DOHH2 (cell line): ENCODE measurements around the gene MDFI.

Experiments used
- H3F3A ChIP-seq: fragments of 200-600 bp; sonication (generic), shearing (Covaris generic); 2 replicates; pipeline ENCODE4 v1.6.0; 2016; ENCODE audit warnings: antibody characterized with exemption, mild to moderate bottlenecking; ENCODE audit not compliant: control insufficient read depth, insufficient read depth
- H3K27ac ChIP-seq: fragments of 200-600 bp; sonication (generic); 2 replicates; pipeline ENCODE4 v1.5.1; 2014; ENCODE audit warnings: low read depth, mild to moderate bottlenecking, low read length, moderate library complexity
- H3K27me3 ChIP-seq: fragments of 200-600 bp; sonication (generic); 2 replicates; pipeline ENCODE4 v1.6.1; 2014; ENCODE audit warnings: mild to moderate bottlenecking, low read length, mixed read lengths; ENCODE audit not compliant: control insufficient read depth
- H3K36me3 ChIP-seq: fragments of 200-600 bp; sonication (generic); 2 replicates; pipeline ENCODE4 v1.6.1; 2014; ENCODE audit warnings: mild to moderate bottlenecking, low read length, moderate library complexity, mixed read lengths; ENCODE audit not compliant: control insufficient read depth
- H3K4me1 ChIP-seq: fragments of 200-600 bp; sonication (generic); 2 replicates; pipeline ENCODE4 v1.6.1; 2014; ENCODE audit warnings: mild to moderate bottlenecking, low read length, mixed read lengths; ENCODE audit not compliant: control insufficient read depth
- H3K4me2 ChIP-seq: fragments of 200-600 bp; sonication (generic); 2 replicates; pipeline ENCODE4 v1.6.0; 2014; ENCODE audit warnings: mild to moderate bottlenecking, low read length, moderate library complexity
- H3K4me3 ChIP-seq: fragments of 200-600 bp; sonication (generic); 2 replicates; pipeline ENCODE4 v1.5.1; 2014; ENCODE audit warnings: mild to moderate bottlenecking, low read length, mixed read lengths
- H3K79me2 ChIP-seq: fragments of 200-600 bp; sonication (generic); 2 replicates; pipeline ENCODE4 v1.6.1; 2014; ENCODE audit warnings: mild to moderate bottlenecking, low read length, mixed read lengths; ENCODE audit not compliant: control insufficient read depth
- H3K9me2 ChIP-seq: fragments of 200-600 bp; sonication (generic); replicated peaks from 2 replicates; pipeline ENCODE4 v1.6.1; 2014; ENCODE audit warnings: mild to moderate bottlenecking, low read length, mixed read lengths; ENCODE audit not compliant: control insufficient read depth
- H3K9me3 ChIP-seq: fragments of 200-600 bp; sonication (generic); 2 replicates; pipeline ENCODE4 v1.6.1; 2014; ENCODE audit warnings: antibody characterized with exemption, low read length, mixed read lengths; ENCODE audit not compliant: control insufficient read depth, insufficient read depth
- H4K20me1 ChIP-seq: fragments of 200-600 bp; sonication (generic); 2 replicates; pipeline ENCODE4 v1.6.0; 2014; ENCODE audit warnings: low read depth, mild to moderate bottlenecking, antibody characterized with exemption, low read length, moderate library complexity; ENCODE audit not compliant: control insufficient read depth, insufficient read depth
- EZH2phosphoT487 ChIP-seq: fragments of 200-600 bp; sonication (generic); IDR thresholded peaks from 2 replicates; pipeline ENCODE4 v1.6.1; 2017; ENCODE audit warnings: borderline replicate concordance, mild to moderate bottlenecking, antibody characterized with exemption, low read length, moderate library complexity, mixed read lengths
- TF ChIP-seq, protein P1 (sequence below): fragments of 200-600 bp; sonication (generic); IDR thresholded peaks from one replicate; pipeline ENCODE4 v1.5.1; 2014; ENCODE audit warnings: antibody characterized with exemption, mild to moderate bottlenecking, low read depth, low read length; ENCODE audit not compliant: poor library complexity, severe bottlenecking

Gene MDFI

DNA sequence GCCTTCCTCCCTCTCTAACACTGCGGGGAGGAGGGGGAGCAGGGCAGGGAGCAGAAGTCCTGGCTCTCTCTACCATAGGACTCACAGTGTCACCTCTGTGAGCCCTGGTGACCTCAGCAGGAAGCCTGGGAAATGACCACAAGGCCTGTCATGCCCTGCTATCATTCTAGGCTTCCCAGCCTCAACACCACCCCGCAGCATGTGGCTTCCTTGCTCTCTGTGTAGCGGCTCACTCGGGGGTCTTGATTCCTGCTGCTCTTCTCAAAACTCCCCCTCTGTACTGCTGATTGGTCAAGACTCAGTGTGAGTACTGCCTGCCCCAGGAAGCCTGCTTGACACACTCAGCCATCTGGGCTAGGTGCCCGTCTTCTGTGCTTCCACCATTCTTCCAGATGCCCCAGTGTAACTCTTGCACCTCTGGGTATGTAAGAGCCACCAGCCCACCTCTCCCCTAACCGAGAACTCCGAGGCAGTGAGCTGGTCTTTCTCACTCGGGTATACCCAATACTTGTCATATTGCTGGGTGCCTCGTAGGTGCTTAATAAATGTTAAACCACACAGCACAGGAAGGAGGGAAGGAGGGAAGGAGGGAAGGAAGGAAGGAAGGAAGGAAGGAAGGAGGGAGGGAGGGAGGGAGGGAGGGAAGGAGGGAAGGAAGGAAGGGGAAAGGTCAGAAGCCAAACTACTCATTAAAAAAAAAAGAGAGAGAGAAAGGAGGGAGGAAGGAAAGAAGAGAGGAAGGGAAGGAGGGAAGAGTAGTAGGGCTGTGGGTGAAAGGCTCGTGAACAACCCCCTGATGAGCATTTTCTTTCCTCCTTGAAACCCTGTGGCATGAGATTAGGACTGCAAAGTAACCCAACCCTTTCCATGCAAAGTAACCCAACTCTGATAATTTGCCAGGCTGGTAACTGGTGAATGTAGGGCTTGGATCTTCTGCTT is 5.0 kb downstream of the MDFI start:
- no peaks in the 10 kb centered on the region for H4K20me1 ChIP-seq
- no peaks in the 10 kb centered on the region for H3K9me3 ChIP-seq
- peaks cover 32% of the 10 kb centered on the region for H3K27me3 ChIP-seq
- no peaks in the 10 kb centered on the region for H3K4me1 ChIP-seq
- H3K27ac ChIP-seq: no peak overlapping the region
- TF ChIP-seq, protein P1, sequence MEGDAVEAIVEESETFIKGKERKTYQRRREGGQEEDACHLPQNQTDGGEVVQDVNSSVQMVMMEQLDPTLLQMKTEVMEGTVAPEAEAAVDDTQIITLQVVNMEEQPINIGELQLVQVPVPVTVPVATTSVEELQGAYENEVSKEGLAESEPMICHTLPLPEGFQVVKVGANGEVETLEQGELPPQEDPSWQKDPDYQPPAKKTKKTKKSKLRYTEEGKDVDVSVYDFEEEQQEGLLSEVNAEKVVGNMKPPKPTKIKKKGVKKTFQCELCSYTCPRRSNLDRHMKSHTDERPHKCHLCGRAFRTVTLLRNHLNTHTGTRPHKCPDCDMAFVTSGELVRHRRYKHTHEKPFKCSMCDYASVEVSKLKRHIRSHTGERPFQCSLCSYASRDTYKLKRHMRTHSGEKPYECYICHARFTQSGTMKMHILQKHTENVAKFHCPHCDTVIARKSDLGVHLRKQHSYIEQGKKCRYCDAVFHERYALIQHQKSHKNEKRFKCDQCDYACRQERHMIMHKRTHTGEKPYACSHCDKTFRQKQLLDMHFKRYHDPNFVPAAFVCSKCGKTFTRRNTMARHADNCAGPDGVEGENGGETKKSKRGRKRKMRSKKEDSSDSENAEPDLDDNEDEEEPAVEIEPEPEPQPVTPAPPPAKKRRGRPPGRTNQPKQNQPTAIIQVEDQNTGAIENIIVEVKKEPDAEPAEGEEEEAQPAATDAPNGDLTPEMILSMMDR: no peak
- no peak for TF ChIP-seq EZH2phosphoT487
- no peaks in the 10 kb centered on the region for H3K79me2 ChIP-seq
- H3K4me3 ChIP-seq: no peak overlapping the region
- H3K9me2 ChIP-seq: no peaks in the 10 kb centered on the region
- no peaks in the 10 kb centered on the region for H3F3A ChIP-seq
- no peaks in the 10 kb centered on the region for H3K36me3 ChIP-seq
- no peak overlapping the region for H3K4me2 ChIP-seq

GRCh38 chr6:41643899-41644269 is 5.6 kb downstream of the MDFI start:
- Histone ChIP-seq H3K4me2 (no peak overlapping the region), H4K20me1 (no peaks in the 10 kb centered on the region), H3F3A (no peaks in the 10 kb centered on the region), H3K4me1 (no peaks in the 10 kb centered on the region), H3K27me3 (peaks cover 27% of the 10 kb centered on the region), H3K79me2 (no peaks in the 10 kb centered on the region), H3K9me2 (no peaks in the 10 kb centered on the region), H3K36me3 (no peaks in the 10 kb centered on the region), H3K27ac (no peak overlapping the region), H3K9me3 (no peaks in the 10 kb centered on the region), H3K4me3 (no peak overlapping the region)
- no peak for TF ChIP-seq EZH2phosphoT487
- TF ChIP-seq, protein P1: no peak

- TF ChIP-seq, protein P1: no peak
- no peak for TF ChIP-seq EZH2phosphoT487
These were observed 6.1 kb downstream of the MDFI start for GRCh38 chr6:41644297-41644879.

More at GRCh38 chr6:41644297-41644879, 6.1 kb downstream of the MDFI start:
- no peaks in the 10 kb centered on the region for H3K79me2 ChIP-seq
- no peaks in the 10 kb centered on the region for H3F3A ChIP-seq
- peaks cover 25% of the 10 kb centered on the region for H3K27me3 ChIP-seq
- H3K9me3 ChIP-seq: no peaks in the 10 kb centered on the region
- no peaks in the 10 kb centered on the region for H3K36me3 ChIP-seq
- H3K27ac ChIP-seq: no peak overlapping the region
- H3K4me2 ChIP-seq: no peak overlapping the region
- no peaks in the 10 kb centered on the region for H4K20me1 ChIP-seq
- H3K9me2 ChIP-seq: no peaks in the 10 kb centered on the region
- H3K4me1 ChIP-seq: no peaks in the 10 kb centered on the region
- no peak overlapping the region for H3K4me3 ChIP-seq
